Colonic mucosa (tissue), 4 donors: Measurements from ENCODE around the gene RPTN. TPM values are rescaled to one million over a fixed set of nuclear protein-coding genes. Genes with fewer than 3 reads are reported as not detected.

Experiments
- DNase-seq: peaks from one replicate; pipeline ENCODE4 v3.0.0-alpha.2; 2020
- H3K27ac ChIP-seq: fragments of 200-600 bp; one replicate; pipeline ENCODE4 v1.8.0; 2021
- H3K27me3 ChIP-seq: fragments of 200-600 bp; one replicate; pipeline ENCODE4 v1.8.0; 2021
- H3K36me3 ChIP-seq: fragments of 200-600 bp; one replicate; pipeline ENCODE4 v1.8.0; 2021
- H3K4me1 ChIP-seq: fragments of 200-600 bp; one replicate; pipeline ENCODE4 v1.8.0; 2021; ENCODE audit warnings: mild to moderate bottlenecking
- H3K4me3 ChIP-seq: fragments of 200-600 bp; one replicate; pipeline ENCODE4 v1.8.0; 2021
- H3K9ac ChIP-seq, 2 donors: one replicate each; pipeline ENCODE4 v1.7.0; 2013; ENCODE audit warnings: control low read depth in 2 of 2, low read depth in 2 of 2, low read length in 2 of 2
- H3K9me3 ChIP-seq: fragments of 200-600 bp; one replicate; pipeline ENCODE4 v1.8.0; 2021
- CTCF ChIP-seq: fragments of 200-600 bp; IDR thresholded peaks from one replicate; pipeline ENCODE4 v1.8.0; 2022; ENCODE audit warnings: antibody characterized with exemption, mild to moderate bottlenecking
- intact Hi-C: fragments of 100-400 bp; cut with DNase I; formaldehyde crosslinking; loops from one replicate; pipeline ENCODE4 v1.14.1; 2022
- total RNA-seq, 2 donors: library from RNA; stranded (reverse); fragmentation: NEBNext Ultra II Directional in 1 of 2; extraction: Animal tissue kit (Norgen Biotek cat#: 25700) in 1 of 2; gene quantifications; one replicate each; pipeline ENCODE4 v1.2.1, GENCODE V29; 2021
- donor health status: healthy.
- donor health status: DM: no; HTN: no; CAD: no.
- donor health status: DM: no; HTN: no; CAD: no.

Gene RPTN
- total RNA-seq, 2 donors from 2014 or later, result not detected

GRCh38 chr1:152169366-152170025, 10.5 kb upstream of the RPTN start:
- no peaks in the 10 kb centered on the region for H3K4me1 ChIP-seq
- no peak for TF ChIP-seq CTCF

GRCh38 chr1:152168535-152168868, 9.5 kb upstream of the RPTN start:
- Histone ChIP-seq H3K4me1 (no peaks in the 10 kb centered on the region), H3K36me3 (no peaks in the 10 kb centered on the region), H3K4me3 (no peak overlapping the region), H3K9ac (no peak overlapping the region), H3K9me3 (no peaks in the 10 kb centered on the region), H3K27me3 (no peaks in the 10 kb centered on the region), H3K27ac (no peak overlapping the region)
- no peak for DNase-seq
- intact Hi-C loops, result no loop called here
- no peak for TF ChIP-seq CTCF

More at GRCh38 chr1:152169366-152170025, 10.5 kb upstream of the RPTN start:
- intact Hi-C loops, result no loop called here
- H3K9me3 ChIP-seq, result no peaks in the 10 kb centered on the region
- H3K27me3 ChIP-seq, result no peaks in the 10 kb centered on the region
- H3K36me3 ChIP-seq, result no peaks in the 10 kb centered on the region
- no peak overlapping the region for H3K9ac ChIP-seq
- no peak overlapping the region for H3K27ac ChIP-seq
- no peak for DNase-seq
- H3K4me3 ChIP-seq, result no peak overlapping the region

- no peak overlapping the region for H3K27ac ChIP-seq
- no peaks in the 10 kb centered on the region for H3K9me3 ChIP-seq
- H3K9ac ChIP-seq, result no peak overlapping the region
- no peak for TF ChIP-seq CTCF
- no peaks in the 10 kb centered on the region for H3K27me3 ChIP-seq
- intact Hi-C loops, result no loop called here
- no peak for DNase-seq
- H3K36me3 ChIP-seq, result no peaks in the 10 kb centered on the region
- no peaks in the 10 kb centered on the region for H3K4me1 ChIP-seq
- H3K4me3 ChIP-seq, result no peak overlapping the region
Measured at GRCh38 chr1:152167835-152168534, 9.0 kb upstream of the RPTN start.

- H3K4me1 ChIP-seq, result no peaks in the 10 kb centered on the region
- no peak overlapping the region for H3K27ac ChIP-seq
- no peak overlapping the region for H3K4me3 ChIP-seq
- no peak for DNase-seq
- H3K9me3 ChIP-seq, result no peaks in the 10 kb centered on the region
- intact Hi-C loops, result no loop called here
- H3K36me3 ChIP-seq, result no peaks in the 10 kb centered on the region
- no peak overlapping the region for H3K9ac ChIP-seq
- no peak for TF ChIP-seq CTCF
- H3K27me3 ChIP-seq, result no peaks in the 10 kb centered on the region
Measured at GRCh38 chr1:152166966-152167365, 7.9 kb upstream of the RPTN start.

GRCh38 chr1:152165286-152166077, 6.5 kb upstream of the RPTN start:
- no peaks in the 10 kb centered on the region for H3K4me1 ChIP-seq

More at GRCh38 chr1:152165286-152166077, 6.5 kb upstream of the RPTN start:
- Histone ChIP-seq H3K27me3 (no peaks in the 10 kb centered on the region), H3K27ac (no peak overlapping the region), H3K9me3 (no peaks in the 10 kb centered on the region), H3K4me3 (no peak overlapping the region), H3K36me3 (no peaks in the 10 kb centered on the region), H3K9ac (no peak overlapping the region)
- intact Hi-C loops, result no loop called here
- no peak for DNase-seq
- no peak for TF ChIP-seq CTCF
